ENCODE data around the gene TPM1.
A peak's percentile ranks its signal among the peaks of the same experiment; 100 is the strongest.
"Not testable (repeated sequence)": the region's sequence is repeated elsewhere in the genome, so short reads cannot be mapped to it uniquely, and the experiment has no call there.

TPM1 gene

DNA sequence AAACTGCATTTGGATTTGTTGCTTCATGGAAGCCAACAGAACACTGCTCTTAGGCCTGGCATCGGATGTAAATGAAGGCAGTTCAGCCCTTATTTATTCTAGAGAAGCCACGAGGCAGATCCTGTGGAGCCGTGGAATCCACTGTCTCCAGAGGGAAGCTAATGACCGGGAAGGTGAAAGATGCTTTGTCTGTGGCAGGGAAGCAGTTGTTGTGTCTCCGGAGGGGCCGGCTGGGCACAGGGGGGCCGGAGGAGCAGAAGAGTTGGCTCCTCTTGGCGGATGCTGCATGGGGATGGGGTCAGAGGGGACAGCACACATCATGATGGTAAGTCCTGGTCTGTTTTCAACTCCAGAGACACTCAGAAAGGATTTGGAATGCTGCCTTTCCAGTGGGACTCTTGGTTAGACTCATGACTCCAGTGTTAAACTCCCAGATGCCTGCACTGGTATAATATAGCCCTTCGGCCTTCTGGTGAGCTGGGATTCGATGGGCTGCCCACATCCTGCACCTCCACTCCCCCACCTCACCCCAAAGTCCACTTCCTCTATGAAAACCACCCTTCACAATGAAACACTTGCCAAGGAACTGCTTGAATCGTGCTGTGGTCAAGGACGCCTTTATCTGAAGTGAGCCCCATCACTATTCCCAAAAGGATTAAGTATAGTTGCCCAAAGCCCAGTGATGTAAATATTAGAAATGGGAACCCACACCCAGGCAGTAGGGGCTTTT, 33.6 kb downstream of the TPM1 start:
- no peak for DNase-seq

DNA sequence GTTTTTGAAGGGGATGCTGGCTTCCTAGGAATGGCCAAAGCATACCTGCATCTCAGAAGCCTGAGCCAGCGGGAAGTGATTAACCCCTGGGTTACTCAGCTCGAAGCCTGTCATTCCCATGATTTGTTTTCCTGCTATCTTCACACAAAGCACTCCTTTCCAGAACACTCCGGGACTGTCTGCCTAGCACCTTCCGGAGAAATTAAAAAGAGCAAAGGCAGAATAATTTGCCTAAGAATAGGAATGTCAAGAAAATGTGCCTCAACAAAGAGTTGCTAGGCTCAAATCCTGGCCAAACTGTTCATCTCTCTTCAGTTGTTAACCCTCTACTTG, 34.1 kb downstream of the TPM1 start:
- DNase-seq = no peak

GRCh38 chr15:63077952-63078351, 35.4 kb downstream of the TPM1 start:
- DNase-seq = no peak

- DNase-seq = no peak
These were observed 37.5 kb downstream of the TPM1 start for GRCh38 chr15:63079947-63080626.

- no peak for DNase-seq
These were observed 38.2 kb downstream of the TPM1 start for GRCh38 chr15:63080634-63081250.

DNA sequence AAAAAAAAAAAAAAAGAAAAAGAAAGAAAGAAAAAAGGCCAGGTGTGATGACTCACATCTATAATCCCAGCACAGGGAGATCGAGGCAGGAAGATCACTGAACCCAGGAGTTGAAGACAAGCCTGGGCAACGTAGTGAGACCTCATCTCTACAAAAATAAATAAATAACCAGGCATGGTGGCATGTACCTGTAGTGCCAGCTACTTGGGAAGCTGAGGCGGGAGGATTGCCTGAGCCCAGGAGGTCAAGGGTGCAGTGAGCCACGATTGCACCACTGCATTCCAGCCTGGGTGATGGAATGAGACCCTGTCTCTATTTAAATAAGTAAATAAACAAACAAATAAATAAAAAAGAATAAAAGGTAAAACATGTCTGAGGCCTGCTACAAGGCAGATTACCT, 39.8 kb downstream of the TPM1 start:
- no peak for DNase-seq

- DNase-seq = no peak
These were observed 40.5 kb downstream of the TPM1 start for GRCh38 chr15:63083044-63083443.

GRCh38 chr15:63083541-63083940, 41.0 kb downstream of the TPM1 start:
- DNase-seq = no peak

DNA sequence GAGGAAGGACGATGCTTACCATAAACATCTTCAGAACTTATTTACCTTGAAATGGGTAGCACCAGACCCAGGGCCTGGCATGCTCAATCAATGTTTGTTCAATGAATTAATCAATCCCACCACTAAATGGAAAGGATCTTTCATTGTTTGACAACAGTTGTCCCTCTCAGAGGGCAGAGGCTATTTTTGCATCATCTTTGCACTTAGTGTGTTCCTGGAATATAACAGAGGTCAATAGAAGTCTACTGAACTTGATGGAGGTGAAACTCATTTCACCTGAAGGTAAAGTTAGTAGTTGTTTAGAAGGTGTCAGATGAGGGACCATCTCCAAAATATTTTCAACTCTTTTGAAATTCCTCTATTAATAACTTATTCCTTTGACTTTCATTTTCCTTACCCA, 42.3 kb downstream of the TPM1 start:
- DNase-seq = no peak

DNA sequence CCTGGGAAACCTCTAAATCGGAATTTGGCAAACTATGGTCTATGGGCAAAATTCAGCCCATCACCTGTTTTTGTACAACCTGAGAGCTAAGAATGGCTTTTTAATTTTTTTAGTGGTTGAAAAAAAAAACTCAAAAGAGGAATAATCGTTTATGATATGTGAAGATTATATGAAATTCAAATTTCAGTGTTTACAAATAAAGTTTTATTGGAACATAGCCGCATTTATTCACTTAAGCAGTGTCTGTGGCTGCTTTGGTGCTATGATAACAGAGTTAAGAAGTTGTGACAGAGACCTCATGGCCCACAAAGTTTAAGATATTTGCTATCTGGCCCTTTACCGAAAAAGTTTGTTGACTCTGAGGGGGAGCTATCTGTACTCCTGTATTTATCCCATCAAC, 42.7 kb downstream of the TPM1 start:
- no peak for DNase-seq

DNA sequence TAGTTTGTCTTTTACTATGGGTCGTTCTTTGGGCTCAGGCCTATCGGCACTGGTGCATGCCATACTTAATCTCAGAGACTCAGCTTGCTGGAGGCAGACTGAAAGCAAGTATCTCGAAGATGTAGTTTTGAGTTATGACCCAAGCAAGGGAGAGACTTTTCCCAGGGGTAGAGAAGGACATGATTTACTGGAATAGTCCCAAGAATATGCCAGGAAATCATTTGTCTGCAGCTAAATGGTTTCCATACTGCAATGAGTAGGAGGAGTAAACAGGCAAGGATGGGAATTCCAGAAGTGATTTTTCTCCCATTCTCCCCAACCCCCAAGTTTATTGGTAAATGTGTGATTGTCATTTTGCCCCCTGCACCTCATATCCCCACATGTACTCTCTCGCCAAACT, 43.7 kb downstream of the TPM1 start:
- DNase-seq = no peak

DNA sequence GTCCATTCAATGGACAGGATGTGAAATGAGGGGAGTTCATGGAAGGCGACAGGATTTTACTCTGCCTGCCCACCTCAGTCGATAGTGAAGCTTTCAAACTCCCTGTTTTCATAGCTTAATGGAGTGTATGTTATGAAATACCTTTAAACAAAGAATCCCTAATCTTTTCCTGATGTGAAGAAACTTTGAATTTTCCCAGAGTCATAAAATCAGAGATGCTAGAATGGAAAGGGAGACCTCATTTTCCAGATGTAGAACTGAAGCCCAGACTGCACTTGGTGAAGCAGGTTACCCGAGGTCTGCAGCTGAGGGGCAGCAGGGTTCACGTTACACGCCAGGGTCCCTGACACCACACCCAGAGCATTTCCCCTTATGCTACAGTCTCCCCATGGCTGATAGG, 44.4 kb downstream of the TPM1 start:
- no peak for DNase-seq

GRCh38 chr15:63088533-63089245, 46.1 kb downstream of the TPM1 start:
- DNase-seq = no peak

GRCh38 chr15:63089260-63090043, 46.9 kb downstream of the TPM1 start:
- DNase-seq = no peak

- DNase-seq = no peak
These were observed 47.9 kb downstream of the TPM1 start for GRCh38 chr15:63090472-63090871.

DNA sequence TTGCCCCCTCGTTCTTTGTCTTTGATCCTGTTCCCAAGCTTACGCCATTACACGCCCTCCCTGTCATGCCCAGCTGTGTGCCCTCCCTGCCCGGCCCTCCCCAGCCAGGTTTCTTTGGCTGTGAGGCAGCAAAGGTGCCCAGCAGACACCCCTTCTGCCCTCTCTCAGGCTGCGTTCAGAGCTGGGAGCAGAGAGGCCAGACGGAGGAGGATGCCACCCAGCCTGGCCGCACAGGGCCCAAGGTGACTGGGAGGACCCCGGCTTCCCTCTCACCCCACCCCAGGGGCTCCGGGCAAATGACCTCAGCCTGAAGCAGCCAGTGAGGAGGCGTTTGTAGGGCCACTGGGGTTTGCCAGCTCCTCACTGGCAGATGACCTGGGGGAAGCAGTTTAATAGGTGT, 48.3 kb downstream of the TPM1 start:
- DNase-seq = no peak

GRCh38 chr15:63091679-63092446, 49.3 kb downstream of the TPM1 start:
- no peak for DNase-seq

GRCh38 chr15:63093486-63094205, 51.1 kb downstream of the TPM1 start:
- peak; percentile 70 for DNase-seq

DNA sequence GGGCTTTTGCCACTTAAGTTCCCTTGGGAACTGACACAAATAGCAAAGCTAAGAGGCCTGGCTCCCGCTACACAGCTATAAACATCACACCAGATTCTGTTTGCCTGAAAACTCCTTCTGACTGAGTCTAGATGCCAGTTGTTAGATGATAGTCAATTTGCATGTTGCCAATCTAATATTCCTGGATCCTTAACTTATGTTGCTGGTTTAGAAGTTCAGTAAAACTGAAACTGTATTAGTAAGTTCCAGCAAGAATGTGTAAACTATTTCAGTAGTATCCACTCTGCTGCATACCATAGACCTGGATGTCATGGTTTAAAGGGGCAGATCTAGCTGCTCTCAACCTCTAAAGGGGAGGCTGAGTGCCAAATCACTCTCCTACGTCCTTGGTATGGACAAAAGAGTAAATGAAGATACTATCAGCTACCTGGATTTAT, 52.0 kb downstream of the TPM1 start:
- DNase-seq = no peak

DNA sequence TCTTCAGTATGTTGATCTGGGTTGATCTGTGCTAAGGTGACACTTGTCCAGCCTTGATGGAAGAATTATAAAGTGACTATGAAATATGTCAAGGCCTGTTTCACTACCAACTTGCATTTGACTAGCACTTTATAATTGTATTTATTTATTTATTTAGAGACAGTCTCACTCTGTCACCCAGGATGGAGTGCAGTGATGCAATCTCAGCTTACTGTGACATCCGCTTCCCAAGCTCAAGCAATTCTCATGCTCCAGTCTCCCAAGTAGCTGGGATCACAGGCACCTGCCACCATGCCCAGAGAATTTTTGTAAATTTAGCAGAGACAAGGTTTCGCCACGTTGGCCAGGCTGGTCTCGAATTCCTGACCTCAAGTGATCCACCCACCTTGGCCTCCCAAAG, 53.6 kb downstream of the TPM1 start:
- DNase-seq = no peak

GRCh38 chr15:63098901-63099300, 56.4 kb downstream of the TPM1 start:
- not testable (repeated sequence) for DNase-seq
